ENCODE results near the gene DRC7. TPM values are rescaled to one million over a fixed set of nuclear protein-coding genes. Genes with fewer than 3 reads are reported as not detected.
"Not testable (repeated sequence)": the region's sequence is repeated elsewhere in the genome, so short reads cannot be mapped to it uniquely, and the experiment has no call there.

Gene DRC7
- total RNA-seq, 6 experiments from 2014 or later, result not detected

DNA sequence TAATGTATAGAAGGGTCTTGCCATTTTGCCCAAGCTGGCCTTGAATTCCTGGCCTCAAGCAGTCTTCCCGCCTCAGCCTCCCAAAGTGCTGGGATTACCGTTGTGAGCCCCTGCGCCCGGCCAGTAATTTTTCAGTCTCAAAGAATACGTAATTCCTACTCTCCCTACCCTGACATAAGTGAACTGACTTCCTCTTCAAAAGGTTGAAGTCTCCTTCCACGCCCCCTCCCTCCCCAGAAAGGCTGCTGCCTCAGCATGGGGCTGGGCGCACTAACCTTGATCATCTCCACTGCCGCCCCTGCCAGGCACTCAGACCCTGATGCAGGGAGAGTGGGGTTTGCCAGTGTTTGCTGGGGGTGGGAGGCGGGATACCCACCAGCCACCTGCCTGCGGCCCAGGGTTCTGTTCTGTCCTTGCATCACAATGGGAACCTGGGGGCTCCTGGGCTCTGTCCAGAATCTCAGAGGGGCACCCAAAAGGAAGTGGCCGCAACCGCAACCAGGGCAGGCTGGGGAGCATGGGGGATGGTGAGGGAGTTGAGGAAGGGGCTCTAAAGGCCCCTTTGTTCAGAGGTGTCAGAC lies 80.2 kb downstream of the DRC7 start:
- H3K9me3 Mint-ChIP-seq, result no peaks in the 10 kb centered on the region
- H3K36me3 Mint-ChIP-seq (ENCODE audit: low read depth), result peaks cover 10% of the 10 kb centered on the region; the same call in 1 of the 2 replicates
- no peak overlapping the region for H3K4me3 Mint-ChIP-seq
- no peak overlapping the region for H3K27ac Mint-ChIP-seq
- TF ChIP-seq, protein P1, sequence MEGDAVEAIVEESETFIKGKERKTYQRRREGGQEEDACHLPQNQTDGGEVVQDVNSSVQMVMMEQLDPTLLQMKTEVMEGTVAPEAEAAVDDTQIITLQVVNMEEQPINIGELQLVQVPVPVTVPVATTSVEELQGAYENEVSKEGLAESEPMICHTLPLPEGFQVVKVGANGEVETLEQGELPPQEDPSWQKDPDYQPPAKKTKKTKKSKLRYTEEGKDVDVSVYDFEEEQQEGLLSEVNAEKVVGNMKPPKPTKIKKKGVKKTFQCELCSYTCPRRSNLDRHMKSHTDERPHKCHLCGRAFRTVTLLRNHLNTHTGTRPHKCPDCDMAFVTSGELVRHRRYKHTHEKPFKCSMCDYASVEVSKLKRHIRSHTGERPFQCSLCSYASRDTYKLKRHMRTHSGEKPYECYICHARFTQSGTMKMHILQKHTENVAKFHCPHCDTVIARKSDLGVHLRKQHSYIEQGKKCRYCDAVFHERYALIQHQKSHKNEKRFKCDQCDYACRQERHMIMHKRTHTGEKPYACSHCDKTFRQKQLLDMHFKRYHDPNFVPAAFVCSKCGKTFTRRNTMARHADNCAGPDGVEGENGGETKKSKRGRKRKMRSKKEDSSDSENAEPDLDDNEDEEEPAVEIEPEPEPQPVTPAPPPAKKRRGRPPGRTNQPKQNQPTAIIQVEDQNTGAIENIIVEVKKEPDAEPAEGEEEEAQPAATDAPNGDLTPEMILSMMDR (IDR thresholded peaks at IDR 0.05), result no peak
- H3K4me1 Mint-ChIP-seq (ENCODE audit: low read depth), result peaks cover 24% of the 10 kb centered on the region
- no peaks in the 10 kb centered on the region; the same call in 1 of the 2 replicates for H3K27me3 Mint-ChIP-seq (ENCODE audit: insufficient read depth)
- no peak for DNase-seq

DNA sequence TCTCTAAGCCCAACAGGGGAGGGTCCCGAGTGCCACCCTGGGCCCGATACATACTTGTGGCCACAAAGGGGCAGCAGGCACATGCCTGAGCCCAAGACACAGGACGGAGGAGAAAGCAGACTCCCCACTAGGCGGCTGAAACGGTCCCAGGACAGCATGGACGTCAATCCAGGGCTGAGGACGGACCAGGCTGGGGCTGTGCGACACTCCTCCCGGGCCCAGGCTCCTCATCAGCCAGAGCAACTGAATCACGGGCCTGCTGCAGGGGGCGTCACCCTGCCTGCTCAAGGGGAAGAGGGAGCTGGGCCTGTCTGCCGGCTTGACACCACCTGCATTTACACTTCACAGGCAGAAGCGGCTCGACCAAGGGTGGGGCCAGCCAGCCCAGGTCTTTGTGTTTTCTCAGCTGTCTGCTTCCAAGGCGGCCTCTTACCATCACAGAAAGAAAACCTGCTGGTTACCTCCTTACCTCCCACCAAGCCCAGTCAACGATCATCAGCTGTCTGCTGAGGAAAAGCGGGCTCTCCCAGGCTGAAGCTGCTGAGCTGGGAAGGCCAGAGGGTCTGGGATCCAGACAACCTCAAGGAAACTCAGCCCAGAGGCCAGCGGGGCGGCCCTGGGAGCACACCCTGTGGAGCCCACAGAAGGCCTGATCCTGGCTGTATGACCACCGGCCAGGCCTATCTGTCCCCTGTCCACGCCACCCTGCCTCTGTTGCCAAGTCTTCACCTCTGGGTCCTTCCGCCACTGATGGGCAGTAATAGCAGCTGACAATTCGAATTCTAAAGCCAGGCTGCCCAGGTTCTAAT lies 81.3 kb downstream of the DRC7 start:
- no peaks in the 10 kb centered on the region for H3K9me3 Mint-ChIP-seq
- peaks cover 10% of the 10 kb centered on the region; the same call in 1 of the 2 replicates for H3K36me3 Mint-ChIP-seq (ENCODE audit: low read depth)
- H3K27ac Mint-ChIP-seq, result no peak overlapping the region
- no peak overlapping the region for H3K4me3 Mint-ChIP-seq
- TF ChIP-seq, protein P1 (IDR thresholded peaks at IDR 0.05), result peak; percentile 23; the same call in 1 of the 2 replicates
- H3K27me3 Mint-ChIP-seq (ENCODE audit: insufficient read depth), result no peaks in the 10 kb centered on the region; the same call in 1 of the 2 replicates
- no peak for DNase-seq
- peaks cover 24% of the 10 kb centered on the region for H3K4me1 Mint-ChIP-seq (ENCODE audit: low read depth)

DNA sequence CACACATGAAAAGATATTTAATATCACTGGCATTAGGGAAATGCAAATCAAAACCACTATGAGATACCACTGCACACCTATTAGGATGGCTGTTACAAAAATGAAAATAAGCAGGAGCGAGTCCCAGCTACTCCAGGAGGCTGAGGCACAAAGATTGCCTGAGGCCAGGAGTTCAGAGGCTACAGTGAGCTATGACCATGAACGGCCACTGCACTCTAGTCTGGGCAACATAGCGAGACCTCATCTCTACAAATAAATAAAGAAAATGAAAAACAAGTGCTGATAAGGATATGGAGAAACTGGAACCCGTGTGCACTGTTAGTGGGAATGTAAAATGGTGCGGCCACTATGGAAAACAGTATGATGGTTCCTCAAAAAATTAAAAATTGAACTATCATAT lies 84.1 kb downstream of the DRC7 start:
- no peak overlapping the region for H3K27ac Mint-ChIP-seq
- no peaks in the 10 kb centered on the region for H3K9me3 Mint-ChIP-seq
- TF ChIP-seq, protein P1 (IDR thresholded peaks at IDR 0.05), result no peak
- no peak for DNase-seq
- H3K36me3 Mint-ChIP-seq (ENCODE audit: low read depth), result peaks cover 24% of the 10 kb centered on the region
- peaks cover 37% of the 10 kb centered on the region for H3K4me1 Mint-ChIP-seq (ENCODE audit: low read depth)
- H3K27me3 Mint-ChIP-seq (ENCODE audit: insufficient read depth), result no peaks in the 10 kb centered on the region; the same call in 1 of the 2 replicates
- no peak overlapping the region for H3K4me3 Mint-ChIP-seq

DNA sequence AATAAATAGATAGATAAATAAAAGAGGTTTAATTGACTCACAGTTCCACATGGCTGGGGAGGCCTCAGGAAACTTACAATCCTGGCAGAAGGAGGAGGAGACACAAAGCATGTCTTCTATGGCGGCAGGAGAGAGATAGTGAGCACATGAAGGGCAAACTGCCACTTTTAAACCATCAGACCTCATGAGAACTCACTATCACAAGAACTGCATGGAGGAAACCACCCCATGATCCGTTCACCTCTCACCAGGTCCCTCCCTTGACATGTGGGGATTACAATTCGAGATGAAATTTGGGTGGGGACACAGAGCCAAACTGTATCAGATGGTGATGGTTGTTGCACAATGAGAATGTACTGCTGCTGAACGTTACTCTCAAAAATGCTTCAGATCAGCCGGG lies 85.2 kb downstream of the DRC7 start:
- Mint-ChIP-seq H3K4me1 (ENCODE audit: low read depth) (peaks cover 29% of the 10 kb centered on the region), H3K36me3 (ENCODE audit: low read depth) (peaks cover 33% of the 10 kb centered on the region)
- H3K27ac Mint-ChIP-seq; DNase-seq; H3K27me3 Mint-ChIP-seq (ENCODE audit: insufficient read depth); H3K4me3 Mint-ChIP-seq; H3K9me3 Mint-ChIP-seq: not testable (repeated sequence)

DNA sequence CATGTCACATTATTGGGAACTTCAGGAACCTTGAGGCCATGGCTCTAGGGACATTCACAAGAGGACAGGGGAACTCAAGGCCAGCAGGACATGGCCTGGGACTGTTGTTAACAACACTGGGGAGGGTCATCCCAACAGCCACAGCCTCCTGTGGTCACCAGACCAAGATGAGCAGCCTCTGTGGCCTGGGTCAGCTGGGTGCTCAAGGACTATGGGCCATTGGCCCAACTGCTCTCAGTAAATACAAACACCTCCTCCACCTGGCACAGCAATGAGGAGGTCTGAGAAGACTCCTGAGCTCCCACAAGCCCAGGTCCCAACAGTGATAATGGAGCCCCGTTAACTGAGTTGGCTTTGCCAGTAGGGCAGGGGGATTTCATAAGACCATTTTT lies 86.7 kb downstream of the DRC7 start:
- Mint-ChIP-seq H3K27me3 (ENCODE audit: insufficient read depth) (no peaks in the 10 kb centered on the region), H3K27ac (peak overlapping the region; percentile 87; the same call in 1 of the 2 replicates), H3K4me1 (ENCODE audit: low read depth) (peaks cover 29% of the 10 kb centered on the region), H3K36me3 (ENCODE audit: low read depth) (peaks cover 32% of the 10 kb centered on the region), H3K9me3 (no peaks in the 10 kb centered on the region), H3K4me3 (no peak overlapping the region)
- TF ChIP-seq, protein P1 (IDR thresholded peaks at IDR 0.05), result no peak
- DNase-seq, result no peak

Small RNA genes lying within 50 kb of the gene (microRNA-seq; reads per million reads assigned to microRNA genes)
- gene MIR6772, result not detected

Other genes starting within 250 kb of the DRC7 start
- 10 to 100 TPM; 37.5 to 49.0 (median 46.8) TPM for gene CIAPIN1, start 247.4 kb upstream of the DRC7 start, total RNA-seq (2021; fragmentation: NEBNext Ultra II Directional; extraction: Animal tissue kit (Norgen Biotek cat#: 25700))
- gene COQ9, start 247.3 kb upstream of the DRC7 start, total RNA-seq (2021; fragmentation: NEBNext Ultra II Directional; extraction: Animal tissue kit (Norgen Biotek cat#: 25700)), result 10 to 100 TPM; 28.0 to 34.2 (median 30.7) TPM
- 10 to 100 TPM; 66.0 to 79.4 (median 71.3) TPM for gene POLR2C, start 232.1 kb upstream of the DRC7 start, total RNA-seq (2021; fragmentation: NEBNext Ultra II Directional; extraction: Animal tissue kit (Norgen Biotek cat#: 25700))
- 10 to 100 TPM; 24.4 to 28.9 (median 24.9) TPM for gene DOK4, start 208.3 kb upstream of the DRC7 start, total RNA-seq (2021; fragmentation: NEBNext Ultra II Directional; extraction: Animal tissue kit (Norgen Biotek cat#: 25700))
- 1 to 10 TPM; 3.6 to 4.6 (median 4.1) TPM for gene CCDC102A, start 158.2 kb upstream of the DRC7 start, total RNA-seq (2021; fragmentation: NEBNext Ultra II Directional; extraction: Animal tissue kit (Norgen Biotek cat#: 25700))
- gene ADGRG5, start 152.2 kb upstream of the DRC7 start, total RNA-seq (2021; fragmentation: NEBNext Ultra II Directional; extraction: Animal tissue kit (Norgen Biotek cat#: 25700)), result not detected
- 1 to 10 TPM in 1 of 6 experiments, under 1 TPM in 5; 0.18 to 1.4 (median 0.50) TPM for gene ADGRG1, start 66.2 kb upstream of the DRC7 start, total RNA-seq (2021; fragmentation: NEBNext Ultra II Directional; extraction: Animal tissue kit (Norgen Biotek cat#: 25700))
- gene ADGRG3, start 26.5 kb upstream of the DRC7 start, total RNA-seq (2021; fragmentation: NEBNext Ultra II Directional; extraction: Animal tissue kit (Norgen Biotek cat#: 25700)), result not detected
- gene KATNB1, start 41.0 kb downstream of the DRC7 start, total RNA-seq (2021; fragmentation: NEBNext Ultra II Directional; extraction: Animal tissue kit (Norgen Biotek cat#: 25700)), result 10 to 100 TPM; 20.4 to 22.1 (median 21.6) TPM
- gene KIFC3, start 107.7 kb downstream of the DRC7 start, total RNA-seq (2021; fragmentation: NEBNext Ultra II Directional; extraction: Animal tissue kit (Norgen Biotek cat#: 25700)), result 10 to 100 TPM; 51.8 to 81.5 (median 72.7) TPM